Left lung (tissue), 10 donors: ENCODE data around the gene CNIH4. TPM values are rescaled to one million over a fixed set of nuclear protein-coding genes. Genes with fewer than 3 reads are reported as not detected.
"Not testable (repeated sequence)": the region's sequence is repeated elsewhere in the genome, so short reads cannot be mapped to it uniquely, and the experiment has no call there.

Experiments used
- ATAC-seq: fragments of 200-7000 bp; cut with Tn5 transposase; one replicate; pipeline ENCODE4 v1.9.1; 2020; ENCODE audit warnings: moderate library complexity
- DNase-seq, 4 donors: peaks; one replicate each; pipeline ENCODE4 v3.0.0-alpha.2; 2013 to 2020
- H3K27ac ChIP-seq, 2 donors: fragments of 200-600 bp; sonication (generic) in 1 of 2; one replicate each; pipeline versions ENCODE4 v1.5.0 to v1.8.0; 2020 to 2021
- H3K27me3 ChIP-seq, 2 donors: fragments of 200-600 bp; sonication (generic) in 1 of 2; one replicate each; pipeline versions ENCODE4 v1.5.0 to v1.8.0; 2020 to 2021
- H3K36me3 ChIP-seq, 2 donors: fragments of 200-600 bp; sonication (generic) in 1 of 2; one replicate each; pipeline versions ENCODE4 v1.5.0 to v1.8.0; 2020 to 2021
- H3K4me1 ChIP-seq, 2 donors: fragments of 200-600 bp; one replicate each; pipeline ENCODE4 v1.8.0; 2021
- H3K4me3 ChIP-seq, 2 donors: fragments of 200-600 bp; sonication (generic) in 1 of 2; one replicate each; pipeline versions ENCODE4 v1.5.0 to v1.8.0; 2020 to 2021; ENCODE audit warnings: mild to moderate bottlenecking in 1 of 2
- H3K9me3 ChIP-seq, 2 donors: fragments of 200-600 bp; sonication (generic) in 1 of 2; one replicate each; pipeline versions ENCODE4 v1.5.0 to v1.8.0; 2020 to 2021
- CTCF ChIP-seq, 2 donors: fragments of 200-600 bp; sonication (generic) in 1 of 2; IDR thresholded peaks; one replicate each; pipeline versions ENCODE4 v1.5.0 to v1.8.0; 2021; ENCODE audit warnings: antibody characterized with exemption in 2 of 2
- intact Hi-C, 2 donors: fragments of 100-400 bp; cut with DNase I; formaldehyde crosslinking; loops; one replicate each; pipeline versions ENCODE4 v1.11.2 to v1.14.2; 2022
- polyA plus RNA-seq, 6 donors: library from polyadenylated mRNA; unstranded; fragments of 120-200 nt; gene quantifications; one replicate each; pipeline ENCODE4 v1.2.1, GENCODE V29; 2013; ENCODE audit not compliant: insufficient read length in 6 of 6
- total RNA-seq, 2 donors: library from RNA; stranded (reverse); fragmentation: NEBNext Ultra II Directional; extraction: Animal tissue kit (Norgen Biotek cat#: 25700); gene quantifications; one replicate each; pipeline ENCODE4 v1.2.1, GENCODE V29; 2021
- donor health status: DM: no; HTN: yes; CAD: no.
- donor health status: DM: no; HTN: no; CAD: no.

The CNIH4 gene
- total and polyA plus RNA-seq, 8 donors, result 34.3 to 87.4 (median 39.5) TPM

- Histone ChIP-seq H3K9me3 (no peaks in the 10 kb centered on the region), H3K27ac (no peak overlapping the region), H3K4me1 (no peaks in the 10 kb centered on the region), H3K4me3 (no peak overlapping the region), H3K27me3 (no peaks in the 10 kb centered on the region), H3K36me3 (peaks cover 0 to 98% of the 10 kb centered on the region in 2 donors)
- intact Hi-C loops, result no loop called here
- ATAC-seq (no peak), DNase-seq (no peak)
- no peak for TF ChIP-seq CTCF (IDR thresholded peaks at IDR 0.05)
These were observed 51.1 kb downstream of the CNIH4 start for GRCh38 chr1:224407571-224408293.

- DNase-seq (no peak), ATAC-seq (no peak)
- Histone ChIP-seq H3K27me3 (no peaks in the 10 kb centered on the region), H3K36me3 (peaks cover 0 to 98% of the 10 kb centered on the region in 2 donors), H3K4me3 (no peak overlapping the region), H3K9me3 (no peaks in the 10 kb centered on the region), H3K4me1 (no peaks in the 10 kb centered on the region), H3K27ac (no peak overlapping the region)
- intact Hi-C loops, result no loop called here
- no peak for TF ChIP-seq CTCF (IDR thresholded peaks at IDR 0.05)
These were observed 51.6 kb downstream of the CNIH4 start for GRCh38 chr1:224408294-224408590.

GRCh38 chr1:224411766-224412165 is 55.1 kb downstream of the CNIH4 start:
- H3K4me3 ChIP-seq, result no peak overlapping the region
- H3K9me3 ChIP-seq, result no peaks in the 10 kb centered on the region
- intact Hi-C loops, result no loop called here
- no peak for TF ChIP-seq CTCF (IDR thresholded peaks at IDR 0.05)
- peak; percentile 34 for ATAC-seq
- H3K27me3 ChIP-seq, result no peaks in the 10 kb centered on the region
- H3K4me1 ChIP-seq, result no peaks in the 10 kb centered on the region
- peaks cover 0 to 97% of the 10 kb centered on the region in 2 donors for H3K36me3 ChIP-seq
- no peak for DNase-seq
- H3K27ac ChIP-seq, result no peak overlapping the region

- peaks cover 7 to 99% of the 10 kb centered on the region in 2 donors for H3K36me3 ChIP-seq
- H3K4me3 ChIP-seq, result no peak overlapping the region
- no peak for TF ChIP-seq CTCF (IDR thresholded peaks at IDR 0.05)
- intact Hi-C loops, result no loop called here
- H3K4me1 ChIP-seq, result no peaks in the 10 kb centered on the region
- no peak for DNase-seq
- no peaks in the 10 kb centered on the region for H3K9me3 ChIP-seq
- ATAC-seq, result no peak
- H3K27me3 ChIP-seq, result no peaks in the 10 kb centered on the region
- no peak overlapping the region for H3K27ac ChIP-seq
These were observed 63.4 kb downstream of the CNIH4 start for GRCh38 chr1:224420106-224420505.

- no peak for TF ChIP-seq CTCF (IDR thresholded peaks at IDR 0.05)
- no peak overlapping the region for H3K27ac ChIP-seq
- H3K4me3 ChIP-seq, result no peak overlapping the region
- no peak for ATAC-seq
- intact Hi-C loops, result no loop called here
- no peaks in the 10 kb centered on the region for H3K27me3 ChIP-seq
- no peaks in the 10 kb centered on the region for H3K9me3 ChIP-seq
- H3K4me1 ChIP-seq, result peaks cover 16 to 34% of the 10 kb centered on the region in 2 donors
- DNase-seq, result no peak
- peaks cover 7 to 86% of the 10 kb centered on the region in 2 donors for H3K36me3 ChIP-seq
These were observed 68.7 kb downstream of the CNIH4 start for GRCh38 chr1:224425279-224425884.

GRCh38 chr1:224426869-224427268 is 70.2 kb downstream of the CNIH4 start:
- DNase-seq, H3K4me3 ChIP-seq, H3K27ac ChIP-seq, ATAC-seq, H3K9me3 ChIP-seq, H3K27me3 ChIP-seq, intact Hi-C loops: not testable (repeated sequence)
- Histone ChIP-seq H3K4me1 (peaks cover 30 to 49% of the 10 kb centered on the region in 2 donors), H3K36me3 (peaks cover 7 to 76% of the 10 kb centered on the region in 2 donors)
